Inflammatory macrophage treated with lipopolysaccharide for 4 hours (primary cell): ENCODE results near the gene GJB3.
"Not testable (repeated sequence)": the region's sequence is repeated elsewhere in the genome, so short reads cannot be mapped to it uniquely, and the experiment has no call there.

Experiments
- DNase-seq: peaks from one replicate; pipeline ENCODE4 v3.0.0-alpha.2; 2020

GJB3 gene

DNA sequence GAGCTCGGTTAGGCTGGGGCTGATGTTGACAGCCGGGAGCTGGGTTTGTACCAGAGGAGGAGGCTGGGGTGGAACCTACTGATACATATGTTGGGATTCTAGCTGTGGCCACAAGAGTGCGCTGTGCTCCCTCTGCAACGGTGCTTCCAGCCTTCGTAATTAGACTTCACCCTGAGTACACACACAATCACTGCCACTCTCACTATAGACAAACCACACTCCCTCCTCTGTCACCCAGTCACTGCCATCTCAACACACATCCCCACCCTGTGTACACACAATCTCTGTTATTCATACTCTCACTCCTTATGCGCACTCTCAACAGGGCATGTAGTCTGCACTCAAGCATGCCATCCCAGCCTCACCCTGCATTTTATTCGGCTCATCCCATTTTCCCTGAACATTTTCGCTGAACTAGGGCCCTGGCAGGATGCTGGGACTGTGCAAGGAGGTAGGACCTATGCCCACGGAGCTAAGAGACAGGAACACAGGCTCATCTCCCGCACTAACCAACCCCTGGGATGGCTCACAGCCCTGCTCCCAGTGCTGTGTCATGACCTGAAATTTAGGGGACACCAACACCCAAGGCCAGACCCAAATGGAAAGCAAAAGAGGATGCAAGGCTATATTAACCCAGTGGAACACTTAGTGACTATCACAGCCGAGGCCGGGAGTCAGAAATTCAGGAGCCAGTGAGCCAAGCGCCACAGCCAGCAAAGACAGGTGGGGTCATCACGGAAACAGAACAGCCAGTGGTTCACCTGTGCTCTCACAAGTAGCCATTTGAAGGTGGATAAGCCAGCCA, 5.7 kb downstream of the GJB3 start:
- peak; percentile 66 for DNase-seq

DNA sequence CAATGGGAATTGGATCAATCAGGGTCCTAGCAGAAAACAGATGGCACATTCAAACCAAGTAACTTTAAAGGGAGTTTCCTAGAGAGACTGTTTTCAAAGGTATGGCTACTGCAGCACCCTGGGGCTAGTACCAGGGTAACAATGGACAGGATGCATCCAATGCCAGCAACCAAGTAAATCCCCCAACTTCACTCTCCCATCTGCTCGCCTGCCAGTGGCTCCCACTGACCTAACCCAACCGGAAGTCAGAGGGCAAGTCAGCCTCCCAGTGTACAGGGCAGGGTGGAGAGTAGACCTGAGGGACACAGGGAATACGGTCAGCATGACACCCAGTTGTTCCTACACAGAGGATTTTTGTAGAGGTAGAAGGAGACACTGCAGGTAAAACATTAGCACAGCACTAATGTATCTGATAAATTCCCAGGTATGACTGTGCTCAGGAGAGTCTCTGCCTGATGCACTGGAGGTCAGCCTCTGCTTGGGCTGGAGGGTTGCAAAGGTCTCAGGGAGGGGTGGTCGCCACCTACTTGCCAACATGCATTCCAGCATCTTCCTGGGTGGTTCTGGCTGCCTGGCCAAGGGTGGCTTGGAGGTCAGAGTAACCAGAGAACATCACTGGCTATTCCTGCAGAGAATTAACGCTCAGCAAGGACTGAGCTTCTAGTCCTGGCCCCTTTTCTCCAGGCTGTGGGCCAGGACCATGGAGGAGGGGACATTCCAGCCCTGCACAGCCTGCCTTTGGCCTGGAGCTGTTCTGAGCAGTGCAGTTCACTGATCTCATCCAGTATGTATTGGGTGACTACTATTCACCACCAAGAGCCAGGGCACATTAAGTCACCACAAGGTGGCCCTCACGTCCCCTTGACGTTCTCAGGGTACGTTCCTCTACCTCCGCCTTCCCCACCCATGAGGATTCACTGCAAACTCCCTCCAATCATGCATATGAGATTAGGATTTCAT, 6.7 kb downstream of the GJB3 start:
- DNase-seq = no peak

DNA sequence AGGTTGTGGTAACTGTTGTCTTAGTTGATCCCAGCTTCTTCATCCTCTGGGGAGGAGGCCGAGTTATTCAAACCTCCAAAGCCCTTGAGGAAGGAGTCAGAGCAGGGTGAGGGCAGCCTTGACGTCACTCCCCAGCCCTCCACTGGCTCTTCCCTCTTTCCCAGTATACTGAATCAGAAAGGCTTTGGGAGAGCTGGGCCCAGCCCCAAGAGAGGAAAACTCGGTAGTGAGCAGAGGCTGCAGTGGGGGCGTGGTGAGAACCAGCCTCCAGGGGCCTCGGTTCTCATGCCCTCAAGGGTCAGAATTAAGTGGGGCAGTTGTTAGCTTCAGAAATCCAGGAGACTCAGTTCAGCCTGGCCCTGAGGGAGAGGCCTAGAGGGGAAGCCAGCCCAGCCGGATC, 10.0 kb downstream of the GJB3 start:
- no peak for DNase-seq

DNA sequence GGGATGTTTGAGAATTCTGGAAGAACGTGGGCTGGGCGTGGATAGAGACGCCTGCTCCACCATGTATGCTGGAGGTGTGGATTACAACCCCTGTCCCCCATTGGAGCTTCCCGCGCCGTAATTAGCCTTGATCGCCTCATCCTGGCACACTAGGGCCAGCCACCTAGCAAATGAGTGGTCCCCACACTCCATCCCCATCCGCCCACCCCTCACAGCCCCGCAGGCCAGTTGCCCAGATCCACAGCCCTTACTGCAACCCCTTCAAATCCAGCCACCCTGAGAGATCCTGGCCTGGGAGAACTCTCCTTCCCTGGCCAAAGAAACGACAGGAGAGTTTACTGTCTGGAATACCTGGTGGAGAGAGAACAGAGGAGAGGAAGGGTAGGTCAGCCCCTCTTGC, 11.4 kb downstream of the GJB3 start:
- DNase-seq = no peak

DNA sequence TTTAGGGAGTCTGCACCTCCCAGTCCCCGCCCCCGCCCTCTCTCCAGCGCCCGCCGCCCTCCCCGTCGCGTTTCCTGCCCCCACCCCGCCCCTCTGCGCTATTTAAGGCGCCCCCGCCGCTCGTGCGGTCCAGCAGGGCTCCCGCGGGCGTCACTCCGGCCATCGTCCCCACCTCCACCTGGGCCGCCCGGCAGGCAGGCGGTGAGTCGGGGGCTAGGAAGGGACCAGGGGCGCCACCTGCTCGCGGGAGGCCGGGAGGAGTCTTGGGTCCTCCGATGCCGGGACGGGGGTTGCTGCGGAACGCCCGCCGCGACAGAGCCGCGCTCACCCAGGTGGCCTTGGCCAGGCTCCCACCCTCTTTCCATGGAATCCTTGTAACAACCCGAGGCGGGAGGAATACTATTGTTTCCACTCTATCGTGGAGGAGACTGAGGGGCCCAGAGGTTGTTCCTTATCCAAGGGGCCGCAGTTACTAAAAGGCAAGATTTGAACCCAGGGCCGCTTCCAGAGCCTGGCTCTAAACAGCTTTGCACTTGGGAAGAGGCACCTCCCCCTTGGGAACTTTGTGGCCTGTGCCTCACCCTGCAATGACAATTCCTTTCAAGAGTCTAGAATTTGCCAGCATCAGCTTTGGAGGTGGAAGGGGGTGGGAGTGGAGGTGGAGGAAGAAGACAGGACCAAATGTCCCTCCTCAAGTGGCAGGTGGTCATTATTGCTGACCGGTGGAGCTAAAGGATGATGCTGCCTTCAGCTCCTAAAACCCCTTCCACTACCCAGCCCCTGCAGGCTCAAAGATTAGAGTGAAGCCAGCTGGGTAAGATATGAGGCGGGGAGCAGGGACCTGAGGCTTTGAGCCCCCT, 12.1 kb downstream of the GJB3 start, which contains the start of gene GJA4:
Gene GJA4, plus strand, starts transcription at position 132 of the 860 bp plus-strand sequence. CDS start 1,215 bp downstream, outside the sequence.
- DNase-seq = no peak

DNA sequence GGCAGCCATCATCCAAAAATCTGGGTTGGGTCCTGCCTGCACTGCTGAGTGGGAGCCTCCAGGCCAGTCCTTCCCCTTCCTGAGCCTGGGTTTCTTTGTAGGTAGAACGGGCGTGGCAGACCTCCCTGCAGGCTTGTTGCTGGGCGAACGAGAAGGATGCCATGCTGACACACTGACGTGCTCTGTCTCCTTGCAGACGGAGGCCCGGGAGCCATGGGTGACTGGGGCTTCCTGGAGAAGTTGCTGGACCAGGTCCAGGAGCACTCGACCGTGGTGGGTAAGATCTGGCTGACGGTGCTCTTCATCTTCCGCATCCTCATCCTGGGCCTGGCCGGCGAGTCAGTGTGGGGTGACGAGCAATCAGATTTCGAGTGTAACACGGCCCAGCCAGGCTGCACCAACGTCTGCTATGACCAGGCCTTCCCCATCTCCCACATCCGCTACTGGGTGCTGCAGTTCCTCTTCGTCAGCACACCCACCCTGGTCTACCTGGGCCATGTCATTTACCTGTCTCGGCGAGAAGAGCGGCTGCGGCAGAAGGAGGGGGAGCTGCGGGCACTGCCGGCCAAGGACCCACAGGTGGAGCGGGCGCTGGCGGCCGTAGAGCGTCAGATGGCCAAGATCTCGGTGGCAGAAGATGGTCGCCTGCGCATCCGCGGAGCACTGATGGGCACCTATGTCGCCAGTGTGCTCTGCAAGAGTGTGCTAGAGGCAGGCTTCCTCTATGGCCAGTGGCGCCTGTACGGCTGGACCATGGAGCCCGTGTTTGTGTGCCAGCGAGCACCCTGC, 13.2 kb downstream of the GJB3 start:
- DNase-seq = no peak

DNA sequence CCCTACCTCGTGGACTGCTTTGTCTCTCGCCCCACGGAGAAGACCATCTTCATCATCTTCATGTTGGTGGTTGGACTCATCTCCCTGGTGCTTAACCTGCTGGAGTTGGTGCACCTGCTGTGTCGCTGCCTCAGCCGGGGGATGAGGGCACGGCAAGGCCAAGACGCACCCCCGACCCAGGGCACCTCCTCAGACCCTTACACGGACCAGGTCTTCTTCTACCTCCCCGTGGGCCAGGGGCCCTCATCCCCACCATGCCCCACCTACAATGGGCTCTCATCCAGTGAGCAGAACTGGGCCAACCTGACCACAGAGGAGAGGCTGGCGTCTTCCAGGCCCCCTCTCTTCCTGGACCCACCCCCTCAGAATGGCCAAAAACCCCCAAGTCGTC, 13.8 kb downstream of the GJB3 start:
- no peak for DNase-seq

DNA sequence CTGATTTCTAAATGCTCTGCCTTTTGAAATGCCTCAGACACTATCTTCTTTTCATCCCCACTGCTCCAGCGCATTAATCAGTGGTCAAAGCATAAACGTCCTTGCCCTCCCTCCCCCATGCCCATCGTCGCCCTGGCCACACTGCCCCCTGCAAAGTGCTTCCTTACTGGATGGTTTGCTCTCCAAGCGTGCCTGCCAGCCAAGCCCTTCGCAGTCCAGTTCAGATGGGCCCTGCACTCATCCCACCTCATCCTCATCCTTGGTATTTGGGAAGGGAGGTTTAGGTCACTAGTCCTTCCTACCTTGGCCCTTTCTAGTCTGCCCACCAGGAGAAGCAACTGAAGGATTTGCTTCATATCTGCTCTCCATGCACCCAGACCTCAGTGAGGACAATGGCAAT, 14.9 kb downstream of the GJB3 start:
- DNase-seq = no peak

DNA sequence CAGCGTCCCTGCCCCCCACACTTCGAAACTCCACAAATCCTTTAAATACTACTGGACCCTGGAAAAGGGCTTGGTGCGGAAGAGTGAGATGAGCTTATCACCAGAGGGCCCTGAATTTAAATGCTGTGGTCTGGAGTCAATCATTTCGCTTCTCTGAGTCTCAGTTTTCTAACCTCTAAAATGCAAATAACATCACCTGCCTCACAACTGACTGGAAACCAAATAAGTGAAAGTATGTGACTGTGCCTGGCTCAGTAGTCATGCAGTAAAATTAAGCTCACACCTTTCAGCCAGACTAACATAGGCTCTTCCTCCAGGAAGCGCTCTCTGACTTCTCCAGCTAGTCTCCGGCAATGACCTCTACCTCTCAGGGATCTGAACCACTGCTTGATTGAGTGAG, 16.0 kb downstream of the GJB3 start:
- no peak for DNase-seq

DNA sequence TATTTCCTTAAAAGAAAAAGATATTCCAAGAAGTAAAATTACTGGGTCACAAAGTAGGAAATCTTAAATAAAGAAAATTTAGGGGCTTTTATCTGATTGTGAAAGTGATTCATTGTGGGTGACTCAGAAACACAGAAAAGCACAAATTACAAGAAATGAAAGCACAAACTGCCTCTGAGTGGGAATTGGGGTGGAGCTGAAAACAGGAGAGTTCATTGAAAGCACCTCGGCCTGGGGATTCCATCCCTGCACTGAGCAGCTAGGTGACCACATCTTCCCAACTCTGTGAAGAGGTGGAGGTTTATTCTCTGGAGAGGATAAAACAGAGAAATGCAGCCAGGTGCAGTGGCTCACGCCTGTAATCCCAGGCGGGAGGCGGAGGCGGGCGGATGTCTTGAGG, 19.2 kb downstream of the GJB3 start:
- peak; percentile 19 for DNase-seq

DNA sequence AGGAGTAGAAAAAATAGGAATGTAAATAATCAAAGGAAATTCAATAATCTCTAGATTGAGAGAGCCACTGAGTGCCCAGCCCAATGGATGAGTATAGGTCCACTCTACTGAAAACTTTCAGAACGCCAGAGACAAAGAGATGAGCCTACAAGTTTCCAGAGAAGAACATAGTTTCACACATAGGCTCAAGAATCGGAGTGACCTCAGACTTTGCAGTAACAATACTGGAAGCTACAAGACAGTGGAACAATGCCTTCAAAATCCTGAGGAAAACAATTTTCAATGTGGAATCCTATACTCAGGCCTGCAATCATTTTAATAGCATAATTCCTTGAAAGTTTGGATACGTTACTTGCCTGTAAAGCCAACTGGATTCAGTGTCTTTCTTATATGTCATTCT, 22.8 kb downstream of the GJB3 start:
- no peak for DNase-seq

DNA sequence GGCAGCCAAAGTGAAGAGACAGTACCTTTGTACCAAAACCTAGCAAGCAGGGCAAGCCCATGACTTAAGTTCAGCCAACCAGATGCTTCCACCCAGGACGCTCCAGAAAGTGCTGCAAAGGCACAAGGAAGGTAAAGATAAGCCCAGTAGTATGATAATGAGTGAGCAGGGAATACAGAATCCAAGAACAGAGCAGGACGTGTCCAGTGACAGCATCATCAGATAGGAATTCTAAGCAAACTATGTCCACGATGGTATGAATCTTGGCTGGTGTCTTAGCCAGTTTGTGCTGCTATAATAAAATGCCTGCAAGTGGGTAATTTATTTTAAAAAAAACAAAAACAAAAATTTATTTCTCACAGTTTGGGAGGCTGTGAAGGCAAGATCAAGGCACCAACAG, 25.4 kb downstream of the GJB3 start:
- no peak for DNase-seq

DNA sequence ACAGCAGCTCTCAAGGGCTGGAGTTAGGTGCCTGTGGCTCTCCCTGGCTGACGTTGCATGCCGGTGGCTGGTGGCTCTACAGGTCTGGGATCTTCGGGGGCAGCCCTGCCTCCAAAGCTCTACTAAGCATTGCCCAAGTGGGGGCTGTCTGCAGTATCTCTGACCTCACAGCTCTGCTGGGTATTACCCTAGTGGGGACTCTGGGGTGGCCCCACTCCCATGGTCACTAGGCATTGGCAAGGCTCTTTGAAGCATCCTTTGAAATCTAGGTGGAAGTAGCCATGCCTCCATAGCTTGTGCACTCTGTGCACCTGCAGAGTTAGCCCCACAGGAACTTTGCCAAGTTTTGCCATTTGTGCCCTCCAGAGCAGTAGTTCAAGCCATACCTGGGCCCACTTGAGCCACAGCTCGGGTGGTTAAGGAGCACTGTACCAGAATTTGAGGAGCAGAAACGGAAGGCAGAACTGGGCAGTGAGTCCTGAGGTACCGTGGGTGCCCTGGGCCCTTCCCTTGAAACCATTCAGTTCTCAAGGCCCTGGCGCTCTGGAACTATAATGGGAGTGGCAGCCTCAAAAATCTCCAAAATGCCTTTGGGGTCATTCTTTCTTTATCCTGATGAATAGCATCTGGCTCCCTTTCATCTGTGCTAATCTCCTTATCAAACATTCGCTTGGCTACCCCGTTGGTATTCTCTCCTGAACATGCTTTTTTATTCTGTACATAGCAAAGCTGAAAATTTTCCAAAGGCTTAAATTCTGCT, 27.2 kb downstream of the GJB3 start:
- no peak for DNase-seq

DNA sequence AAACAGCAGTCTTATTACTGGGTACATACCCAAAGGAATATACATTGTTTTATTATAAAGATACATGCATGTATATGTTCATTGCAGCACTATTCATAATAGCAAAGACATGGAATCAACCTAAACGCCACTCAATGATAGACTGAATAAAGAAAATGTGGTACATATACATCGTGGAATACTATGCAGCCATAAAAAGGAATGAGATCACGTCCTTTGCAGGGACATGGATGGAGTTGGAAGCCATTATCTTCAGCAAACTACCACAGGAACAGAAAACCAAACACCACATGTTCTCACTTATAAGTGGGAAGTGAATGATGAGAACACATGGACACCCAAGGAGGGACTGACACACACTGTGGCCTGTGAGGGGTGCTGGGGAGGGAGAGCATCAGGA, 29.8 kb downstream of the GJB3 start:
- DNase-seq = not testable (repeated sequence)

DNA sequence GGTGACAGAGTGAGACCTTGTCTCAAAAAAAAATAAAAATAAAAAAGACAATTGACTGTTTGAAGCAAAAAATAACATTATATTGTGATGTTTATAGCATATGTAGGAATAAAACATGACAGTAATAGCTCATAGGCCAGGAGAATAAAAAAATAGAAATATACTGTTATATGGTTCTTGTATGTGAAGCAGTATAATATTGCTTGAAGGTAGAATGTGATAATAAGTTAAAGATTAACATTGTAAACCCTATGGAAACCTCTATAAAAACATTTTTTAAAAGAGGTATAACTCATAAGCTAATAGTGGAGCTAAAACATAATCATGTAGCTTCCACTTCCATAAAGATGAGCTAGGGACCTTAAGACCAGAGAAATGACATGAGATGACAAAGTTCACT, 35.3 kb downstream of the GJB3 start:
- no peak for DNase-seq

DNA sequence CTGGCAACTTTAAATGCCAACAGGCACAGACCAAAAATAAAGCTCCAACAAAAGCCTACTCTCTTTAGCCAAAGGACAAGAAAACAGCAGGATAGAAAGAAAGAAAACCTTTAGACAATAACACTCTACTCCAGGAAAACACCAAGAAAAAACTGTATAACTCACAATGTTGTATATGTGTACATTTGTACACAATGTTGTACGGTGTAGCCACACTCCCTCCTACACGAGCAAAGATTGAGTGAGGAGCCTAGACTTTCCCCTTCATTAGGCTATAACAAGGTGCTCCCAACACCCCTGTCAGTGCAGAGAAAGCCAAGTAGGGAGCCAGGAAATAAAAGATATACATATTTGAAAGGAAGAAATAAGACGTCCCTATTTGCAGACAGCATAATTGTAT, 35.8 kb downstream of the GJB3 start:
- no peak for DNase-seq

DNA sequence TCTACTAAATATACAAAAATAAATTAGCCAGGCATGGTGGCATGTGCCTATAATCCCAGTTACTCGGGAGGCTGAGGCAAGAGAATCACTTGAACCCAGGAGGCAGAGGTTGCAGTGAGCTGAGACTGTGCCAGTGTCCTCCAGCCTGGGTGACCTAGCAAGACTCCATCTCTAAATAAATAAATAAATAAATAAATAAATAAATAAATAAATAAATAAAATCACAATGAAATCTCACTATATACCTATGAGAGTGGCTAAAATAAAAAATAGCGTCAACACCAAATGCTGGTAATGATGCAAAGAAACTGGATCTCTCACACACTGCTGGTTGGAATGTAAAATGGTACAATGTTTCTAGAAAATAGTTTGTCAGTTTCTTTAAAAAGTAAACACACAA, 37.8 kb downstream of the GJB3 start:
- DNase-seq = not testable (repeated sequence)

DNA sequence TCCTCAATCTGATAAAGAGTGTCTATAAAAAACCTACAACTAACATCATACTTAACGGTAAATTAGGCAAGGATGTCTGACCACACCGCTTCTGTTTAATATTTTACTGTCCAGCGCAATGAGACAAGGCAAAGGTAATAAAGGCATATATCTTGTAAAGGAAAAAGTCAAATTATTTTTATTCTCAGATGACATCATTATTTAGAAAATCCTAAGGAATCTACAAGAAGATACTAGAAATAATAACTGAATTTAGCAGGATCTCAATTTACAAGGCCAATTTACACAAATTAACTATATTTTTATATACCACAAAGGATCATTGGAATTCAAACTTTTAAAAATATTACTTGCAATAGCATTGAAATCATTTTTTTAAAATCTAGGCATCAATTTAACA, 41.2 kb downstream of the GJB3 start:
- no peak for DNase-seq

DNA sequence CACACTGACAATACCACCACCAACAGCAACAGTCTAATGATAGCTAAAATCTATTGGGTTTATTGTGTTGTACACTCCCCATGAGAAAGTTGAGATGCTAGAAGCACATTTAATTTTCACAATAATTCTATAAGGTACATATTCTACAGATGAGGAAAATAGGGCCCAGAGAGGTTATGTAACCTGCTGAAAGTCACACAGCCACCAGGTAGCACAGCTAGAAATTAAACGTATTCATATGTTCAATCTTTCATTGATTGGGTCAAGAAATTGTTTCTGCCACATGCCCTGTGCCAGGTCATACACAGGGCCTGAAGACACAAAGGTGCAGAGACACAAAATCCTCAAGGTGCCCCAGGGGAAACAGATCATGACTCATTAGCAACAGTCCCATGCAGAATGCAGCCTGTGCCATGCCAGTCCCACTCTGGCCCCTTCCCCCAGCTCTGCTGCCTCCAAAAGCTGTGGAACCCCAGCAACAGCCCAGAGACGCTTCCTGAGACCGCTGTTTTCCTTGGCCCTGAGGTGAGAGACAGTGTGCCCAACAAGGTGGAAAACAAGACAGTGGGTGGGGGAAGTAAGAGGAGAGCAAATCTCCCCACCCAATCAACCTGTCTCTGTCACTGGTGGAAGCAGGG, 43.9 kb downstream of the GJB3 start:
- no peak for DNase-seq

DNA sequence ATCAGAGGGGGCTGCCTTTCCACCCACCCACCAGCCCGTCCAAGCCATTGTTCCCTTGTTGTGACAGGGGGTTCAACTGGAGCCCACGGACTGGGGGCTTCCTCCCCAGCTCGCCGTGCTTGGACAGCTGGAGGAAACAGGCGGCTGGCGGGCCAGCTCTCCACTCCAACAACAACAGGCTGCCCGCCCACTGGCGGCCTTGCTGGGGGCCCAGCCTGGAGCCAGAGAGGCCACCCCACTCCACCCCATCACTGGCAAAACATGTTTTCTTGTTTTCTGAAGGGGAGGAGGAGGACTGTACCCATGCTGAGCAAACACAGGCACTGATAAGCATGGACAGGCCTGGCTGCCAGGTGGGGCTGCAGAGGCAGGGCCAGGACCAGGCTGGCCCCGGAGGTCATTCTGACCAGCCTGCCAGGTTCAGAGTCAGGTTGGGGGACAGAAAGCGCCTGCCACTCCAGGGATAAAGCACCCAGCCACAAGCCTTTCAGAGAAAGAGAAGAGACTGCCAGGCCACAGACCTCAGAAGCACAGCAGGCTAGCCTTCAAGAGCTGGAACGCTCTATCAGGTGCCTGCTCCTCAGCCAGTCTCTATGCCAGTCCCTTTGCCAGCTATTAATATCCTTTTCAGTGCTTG, 44.6 kb downstream of the GJB3 start:
- no peak for DNase-seq
